ENCODE data around the gene MIB1.

- TF ChIP-seq SP1 (IDR thresholded peaks at IDR 0.05) (no peak), HDGF (IDR thresholded peaks at IDR 0.05; ENCODE audit: borderline replicate concordance) (no peak), BHLHE40 (IDR thresholded peaks at IDR 0.05; ENCODE audit: borderline replicate concordance) (no peak), FOXA1 (IDR thresholded peaks at IDR 0.05) (no peak), SUZ12 (IDR thresholded peaks at IDR 0.05) (no peak), FOXK2 (IDR thresholded peaks at IDR 0.05) (no peak), CTBP1 (IDR thresholded peaks at IDR 0.05; ENCODE audit: borderline replicate concordance) (no peak)
These were observed 47.3 kb upstream of the MIB1 start for GRCh38 chr18:21693322-21693721.
